Lower leg skin (tissue), 3 donors: ENCODE measurements around the gene POLA1.

Source experiments
- POLR2A ChIP-seq, 2 donors: fragments of 450-650 bp; IDR thresholded peaks; one replicate each; pipeline ENCODE4 v1.6.1; 2016 to 2017; ENCODE audit warnings: antibody characterized with exemption in 2 of 2, mild to moderate bottlenecking in 1 of 2, moderate library complexity in 1 of 2
- TF ChIP-seq, protein P1 (sequence below), 3 donors: fragments of 450-650 bp; IDR thresholded peaks; one replicate each; pipeline ENCODE4 v1.5.1; 2016; ENCODE audit warnings: antibody characterized with exemption in 3 of 3, mild to moderate bottlenecking in 3 of 3, moderate library complexity in 2 of 3

- TF ChIP-seq, protein P1, sequence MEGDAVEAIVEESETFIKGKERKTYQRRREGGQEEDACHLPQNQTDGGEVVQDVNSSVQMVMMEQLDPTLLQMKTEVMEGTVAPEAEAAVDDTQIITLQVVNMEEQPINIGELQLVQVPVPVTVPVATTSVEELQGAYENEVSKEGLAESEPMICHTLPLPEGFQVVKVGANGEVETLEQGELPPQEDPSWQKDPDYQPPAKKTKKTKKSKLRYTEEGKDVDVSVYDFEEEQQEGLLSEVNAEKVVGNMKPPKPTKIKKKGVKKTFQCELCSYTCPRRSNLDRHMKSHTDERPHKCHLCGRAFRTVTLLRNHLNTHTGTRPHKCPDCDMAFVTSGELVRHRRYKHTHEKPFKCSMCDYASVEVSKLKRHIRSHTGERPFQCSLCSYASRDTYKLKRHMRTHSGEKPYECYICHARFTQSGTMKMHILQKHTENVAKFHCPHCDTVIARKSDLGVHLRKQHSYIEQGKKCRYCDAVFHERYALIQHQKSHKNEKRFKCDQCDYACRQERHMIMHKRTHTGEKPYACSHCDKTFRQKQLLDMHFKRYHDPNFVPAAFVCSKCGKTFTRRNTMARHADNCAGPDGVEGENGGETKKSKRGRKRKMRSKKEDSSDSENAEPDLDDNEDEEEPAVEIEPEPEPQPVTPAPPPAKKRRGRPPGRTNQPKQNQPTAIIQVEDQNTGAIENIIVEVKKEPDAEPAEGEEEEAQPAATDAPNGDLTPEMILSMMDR (IDR thresholded peaks at IDR 0.05) = no peak
- no peak for TF ChIP-seq POLR2A (IDR thresholded peaks at IDR 0.05)
Observed at GRCh38 chrX:24981030-24981429, 287.3 kb downstream of the POLA1 start.
